GM12878 (cell line): ENCODE results near the gene SKAP1. TPM values are rescaled to one million over a fixed set of nuclear protein-coding genes. Genes with fewer than 3 reads are reported as not detected.

Experiments used
- ATAC-seq: fragments of 200-7000 bp; cut with Tn5 transposase; 3 replicates; pipeline ENCODE4 v1.9.1; 2020; ENCODE audit warnings: mild to moderate bottlenecking, moderate library complexity
- BruUV-seq: library from RNA; stranded (reverse); fragments of 400-500 nt; replicated peaks from 2 replicates; lab custom pipeline; 2021; lab: Mats Ljungman, UMichigan
- CTCF ChIA-PET: fragments of 300-600 bp; sonication (Branson Sonifier 250); formaldehyde crosslinking; extraction: SDS; loops from one replicate; lab custom pipeline; 2021; ENCODE audit warnings: inconsistent platforms; lab: Yijun Ruan, JAX
- POLR2A ChIA-PET: fragments of 350-600 bp; formaldehyde crosslinking; extraction: SDS; loops from one replicate; lab custom pipeline; 2021; ENCODE audit warnings: inconsistent platforms; lab: Charles Lee
- RAD21 ChIA-PET: fragments of 300-600 bp; sonication (Branson Sonifier 250); formaldehyde crosslinking; loops from one replicate; lab custom pipeline; 2023; ENCODE audit warnings: antibody characterized with exemption; ENCODE audit not compliant: unreplicated experiment; lab: Charles Lee
- SMC1A ChIA-PET: fragments of 300-600 bp; sonication (Branson Sonifier 250); formaldehyde crosslinking; loops from one replicate; lab custom pipeline; 2023; ENCODE audit not compliant: unreplicated experiment, uncharacterized antibody; lab: Charles Lee
- DNase-seq: peaks from one replicate; pipeline ENCODE4 v3.0.0-alpha.2; 2011; ENCODE audit warnings: low read depth, low spot score
- FAIRE-seq: peaks from 3 replicates; lab custom pipeline; 2011; peaks lifted over from hg19 to GRCh38; lab: Jason Lieb, UNC
- H2AFZ ChIP-seq: 2 replicates; pipeline ENCODE4 v1.6.0; 2011; ENCODE audit warnings: low read depth, low read length, control low read depth; ENCODE audit not compliant: control insufficient read depth
- H3K27ac ChIP-seq: 2 replicates; pipeline ENCODE4 v1.5.1; 2011; ENCODE audit warnings: control low read depth; ENCODE audit not compliant: control insufficient read depth, insufficient read depth
- H3K27me3 ChIP-seq, 2 experiments: replicated peaks in 1 of 2; 2 replicates each; pipeline versions ENCODE4 v1.6.0 to v1.6.1; 2011; ENCODE audit warnings: low read length in 1 of 2; ENCODE audit not compliant: control insufficient read depth in 2 of 2, insufficient read depth in 2 of 2
- H3K36me3 ChIP-seq, 2 experiments: 2 replicates each; pipeline ENCODE4 v1.5.1; 2011; ENCODE audit warnings: low read length in 1 of 2; ENCODE audit not compliant: control insufficient read depth in 2 of 2, insufficient read depth in 2 of 2
- H3K4me1 ChIP-seq: 2 replicates; pipeline ENCODE4 v1.6.1; 2011; ENCODE audit warnings: mild to moderate bottlenecking, low read length, moderate library complexity, mixed read lengths; ENCODE audit not compliant: control insufficient read depth, insufficient read depth
- H3K4me2 ChIP-seq: 2 replicates; pipeline ENCODE4 v1.6.0; 2011; ENCODE audit warnings: control low read depth; ENCODE audit not compliant: control insufficient read depth, insufficient read depth
- H3K4me3 ChIP-seq: fragments of 200-600 bp; sonication (generic); 2 replicates; pipeline ENCODE4 v1.5.1; 2016
- H3K79me2 ChIP-seq: 2 replicates; pipeline ENCODE4 v1.6.0; 2011; ENCODE audit warnings: low read length; ENCODE audit not compliant: control insufficient read depth, insufficient read depth
- H3K9ac ChIP-seq: 2 replicates; pipeline ENCODE4 v1.8.0; 2011; ENCODE audit warnings: low read length, control low read depth, mixed read lengths; ENCODE audit not compliant: control insufficient read depth, insufficient read depth
- H3K9me3 ChIP-seq: replicated peaks from 3 replicates; pipeline ENCODE4 v1.5.1; 2011; ENCODE audit warnings: mild to moderate bottlenecking, low read length; ENCODE audit not compliant: control insufficient read depth, insufficient read depth
- H4K20me1 ChIP-seq: 2 replicates; pipeline ENCODE4 v1.6.0; 2011; ENCODE audit not compliant: control insufficient read depth, insufficient read depth
- BHLHE40 ChIP-seq, 2 experiments: fragments of 450-650 bp in 1 of 2; IDR thresholded peaks; 2 replicates each; pipeline ENCODE4 v1.6.1; 2011 to 2017; ENCODE audit warnings: low read depth in 2 of 2, borderline replicate concordance in 1 of 2, improper control_type of control experiment in 1 of 2, low read length in 1 of 2, mild to moderate bottlenecking in 1 of 2
- FOXM1 ChIP-seq: IDR thresholded peaks from 2 replicates; pipeline ENCODE4 v1.6.1; 2012; ENCODE audit warnings: low read depth, mild to moderate bottlenecking, inconsistent platforms, low read length, moderate library complexity
- HDGF ChIP-seq: fragments of 450-650 bp; IDR thresholded peaks from 2 replicates; pipeline ENCODE4 v1.6.1; 2016; ENCODE audit warnings: antibody characterized with exemption
- JUNB ChIP-seq: IDR thresholded peaks from 2 replicates; pipeline ENCODE4 v1.6.1; 2016; ENCODE audit warnings: antibody characterized with exemption, mild to moderate bottlenecking
- RAD51 ChIP-seq: fragments of 450-650 bp; IDR thresholded peaks from 2 replicates; pipeline ENCODE4 v1.6.1; 2016; ENCODE audit warnings: moderate library complexity, mild to moderate bottlenecking, inconsistent platforms
- SMAD5 ChIP-seq: IDR thresholded peaks from 2 replicates; pipeline ENCODE4 v1.6.1; 2016; ENCODE audit warnings: antibody characterized with exemption, low read depth
- TBL1XR1 ChIP-seq: IDR thresholded peaks from 2 replicates; pipeline ENCODE4 v1.6.1; 2012; ENCODE audit warnings: low read depth, low read length, improper control_type of control experiment
- WRNIP1 ChIP-seq: IDR thresholded peaks from 2 replicates; pipeline ENCODE4 v1.6.1; 2011; ENCODE audit warnings: low read depth, low read length, improper control_type of control experiment, borderline replicate concordance
- ZBED1 ChIP-seq: IDR thresholded peaks from 2 replicates; pipeline ENCODE4 v1.6.1; 2016; ENCODE audit warnings: borderline replicate concordance
- WGBS: methylation state at CpG from one replicate; pipeline ENCODE4 v1.1.6; 2016; ENCODE audit warnings: low lambda C conversion rate; ENCODE audit not compliant: insufficient replicate concordance, insufficient coverage; ENCODE audit errors: missing lambda C conversion rate; 5-methylcytosine and 5-hydroxymethylcytosine counted together
- in situ Hi-C: fragments of 300-500 bp; cut with MboI; formaldehyde crosslinking; loops from 9 replicates; pipeline ENCODE4 v1.14.3; 2018; ENCODE audit warnings: mixed read lengths
- intact Hi-C: fragments of 100-400 bp; cut with micrococcal nuclease; formaldehyde crosslinking; loops from one replicate; pipeline ENCODE4 v1.14.2; 2022; ENCODE audit not compliant: unreplicated experiment
- polyA plus RNA-seq, 11 experiments: library from polyadenylated mRNA; depleted of rRNA in 4 of 11; unstranded in 6 of 11; stranded (reverse) in 5 of 11; fragments of >200 nt; fragmentation: Nextera tagmentation in 4 of 11; fragmentation: Illumina TruSeq in 1 of 11; extraction: Ambion mirVana in 4 of 11; extraction: Trizol in 1 of 11; gene quantifications; 1 replicate in 1 of 11; 2 replicates in 10 of 11; pipeline versions ENCODE4 v1.2.1 to v1.2.3, GENCODE V29; 2011 to 2016; ENCODE audit warnings: inconsistent platforms in 2 of 11, missing spikeins in 2 of 11, low read depth in 1 of 11
- total RNA-seq, 4 experiments: library from RNA; depleted of rRNA in 3 of 4; stranded (reverse); fragments of >200 nt in 3 of 4; fragmentation: Illumina TruSeq in 1 of 4; extraction: Trizol in 1 of 4; gene quantifications; 2 replicates each; pipeline versions ENCODE4 v1.2.1 to v1.2.3, GENCODE V29; 2013 to 2021

SKAP1 gene
- total and polyA plus RNA-seq, 10 of the 15 experiments (the other 5 are each of a cell fraction or from before 2014, with no cell fraction given): 17.1 to 97.6 (median 35.9) TPM

GRCh38 chr17:48160177-48161081, 269.6 kb downstream of the SKAP1 start:
- Histone ChIP-seq H4K20me1 (no peaks in the 10 kb centered on the region), H2AFZ (no peak overlapping the region), H3K27ac (no peak overlapping the region), H3K27me3 (no peaks in the 10 kb centered on the region), H3K4me1 (peaks cover 6% of the 10 kb centered on the region; the same call in 1 of the 2 replicates), H3K9me3 (no peaks in the 10 kb centered on the region), H3K9ac (no peak overlapping the region), H3K4me3 (no peak overlapping the region), H3K36me3 (peaks cover 0 to 7% of the 10 kb centered on the region in 2 experiments; a peak in 1 of 4 replicates), H3K4me2 (no peak overlapping the region), H3K79me2 (no peaks in the 10 kb centered on the region)
- RAD21 ChIA-PET: interaction anchor here (1.4 to 2.3 kb wide), 2 partner anchors 17 to 433 kb away, joined by 4 to 7 read pairs; partner anchors contain the start of gene HOXB5
- FAIRE-seq: no peak
- intact Hi-C loops (no loop called here), in situ Hi-C loops (no loop called here)
- DNase-seq: no peak
- ATAC-seq: no peak
- BruUV-seq: no TSS peak
- POLR2A ChIA-PET: interaction anchor here (1.2 kb wide), 1 partner anchor 17 kb away, joined by 3 read pairs; no protein-coding TSS in a partner anchor
- SMC1A ChIA-PET: interaction anchor here (0.7 to 1.0 kb wide), 2 partner anchors 25 to 30 kb away, joined by 3 to 4 read pairs; no protein-coding TSS in a partner anchor
- TF ChIP-seq JUNB: no peak
- TF ChIP-seq WRNIP1: no peak
- no peak for TF ChIP-seq ZBED1
- no peak for TF ChIP-seq SMAD5
- TF ChIP-seq HDGF: no peak
- no peak for TF ChIP-seq TBL1XR1
- no peak for TF ChIP-seq RAD51
- no peak for TF ChIP-seq BHLHE40 (IDR thresholded peaks at IDR 0.05; ENCODE audit: borderline replicate concordance in 1 of 2, low read depth in 2 of 2, low read length in 1 of 2)
- no peak for TF ChIP-seq FOXM1
- WGBS: 76% methylated on average over 5 of the region's 5 CpGs
- CTCF ChIA-PET: interaction anchor here (0.6 to 1.8 kb wide), 4 partner anchors 48 to 133 kb away, joined by 3 to 4 read pairs (median 4); no protein-coding TSS in a partner anchor
